Stimulated activated CD8-positive, alpha-beta memory T cell treated with anti-CD3 and anti-CD28 coated beads, Interleukin-7, amount 100 ng/mL, for 48 hours (primary cell): Measurements from ENCODE around the gene SPDL1.
A peak's percentile ranks its signal among the peaks of the same experiment; 100 is the strongest.

Source experiments
- DNase-seq, 2 donors: peaks; one replicate each; pipeline ENCODE4 v3.0.0-alpha.2; 2020; ENCODE audit warnings: low read depth in 1 of 2; ENCODE audit errors: extremely low read depth in 1 of 2

The SPDL1 gene

DNA sequence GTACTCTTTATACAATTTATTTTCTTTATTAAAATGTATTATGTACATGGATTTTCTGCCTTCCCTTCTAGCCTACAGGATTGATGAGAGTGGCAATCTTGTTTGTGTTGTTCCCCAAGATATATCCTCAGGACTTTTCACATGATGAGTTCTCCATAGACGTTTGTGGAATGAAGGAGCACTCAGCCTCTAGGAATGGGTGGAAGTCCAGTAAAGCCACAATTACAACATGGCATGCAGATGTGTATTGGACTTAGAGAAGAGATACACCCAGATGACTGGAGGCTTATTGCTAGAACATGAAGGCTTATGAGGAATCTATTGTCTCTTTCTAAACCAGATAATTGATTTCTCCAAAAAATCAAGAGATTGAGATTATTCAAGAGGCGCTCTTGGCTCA lies 45.3 kb downstream of the SPDL1 start:
- DNase-seq = no peak

DNA sequence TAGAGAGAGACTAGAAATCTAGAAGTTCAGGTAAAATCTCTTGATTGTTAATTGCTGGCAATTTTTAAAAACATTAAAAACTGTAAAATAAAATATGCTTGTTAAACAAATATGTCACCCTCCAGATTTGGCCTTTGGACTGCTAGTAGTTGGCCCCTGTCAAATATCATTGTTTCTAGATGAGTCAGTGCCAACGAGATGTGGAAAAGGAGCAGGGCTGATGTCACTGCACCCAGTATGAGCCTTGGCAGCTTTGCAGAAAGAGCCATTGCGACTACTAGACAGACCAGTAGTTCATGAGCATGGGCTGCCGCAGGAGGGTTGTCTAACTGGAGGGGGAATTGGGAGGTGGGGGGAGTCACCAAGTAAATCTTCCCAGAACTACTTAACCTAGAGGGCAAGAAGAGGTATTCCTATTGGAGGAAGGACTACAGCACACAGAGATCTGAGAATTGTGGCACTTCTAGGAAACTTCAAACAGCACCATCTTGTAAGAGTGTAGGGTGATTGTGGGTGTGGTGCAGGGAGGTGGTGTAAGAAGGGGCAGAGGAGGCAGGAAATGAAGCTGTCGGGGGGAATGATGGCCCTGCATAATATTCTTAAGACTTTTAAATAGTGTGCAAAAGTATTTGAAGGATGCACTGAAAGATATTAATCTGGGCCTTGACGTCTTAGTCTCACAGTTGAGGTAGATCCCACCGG lies 46.4 kb downstream of the SPDL1 start:
- no peak for DNase-seq

DNA sequence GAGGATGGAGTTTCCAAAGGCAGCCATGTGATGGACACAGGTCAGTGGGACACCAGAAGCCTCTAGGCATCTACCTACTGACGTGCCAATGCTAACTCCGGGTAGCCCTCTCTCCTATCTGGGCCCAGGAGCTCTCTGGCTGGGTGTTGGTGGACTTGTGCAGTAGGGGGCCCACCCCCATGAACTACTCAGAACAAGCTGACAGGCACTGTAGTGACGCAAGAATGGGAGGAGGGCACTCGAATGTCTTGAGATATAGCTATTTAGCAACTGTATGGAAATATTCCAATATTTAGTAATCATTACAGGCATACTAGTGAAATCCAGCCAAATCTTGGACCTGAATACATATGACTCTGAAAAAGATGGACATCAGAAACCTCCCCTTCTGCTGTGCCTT lies 47.8 kb downstream of the SPDL1 start:
- no peak for DNase-seq

DNA sequence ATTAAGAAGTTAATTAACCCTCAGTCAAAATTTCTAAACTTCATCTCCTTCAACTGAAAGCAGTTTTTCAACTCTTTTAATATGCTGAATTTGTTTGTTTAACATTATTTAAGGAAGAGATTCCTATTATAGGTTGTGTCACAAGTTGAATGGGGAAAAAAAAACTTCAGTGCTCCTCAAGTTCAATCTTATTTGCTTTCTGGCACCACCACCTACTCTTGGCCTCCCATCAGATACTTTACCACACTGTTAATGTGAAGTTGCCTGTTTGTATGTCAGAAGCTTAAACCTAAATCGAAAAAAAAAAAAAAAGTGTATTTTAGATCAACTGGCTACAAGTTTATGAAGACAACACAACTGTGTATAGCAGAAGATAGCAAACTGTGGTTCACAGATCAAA lies 49.4 kb downstream of the SPDL1 start:
- no peak for DNase-seq

DNA sequence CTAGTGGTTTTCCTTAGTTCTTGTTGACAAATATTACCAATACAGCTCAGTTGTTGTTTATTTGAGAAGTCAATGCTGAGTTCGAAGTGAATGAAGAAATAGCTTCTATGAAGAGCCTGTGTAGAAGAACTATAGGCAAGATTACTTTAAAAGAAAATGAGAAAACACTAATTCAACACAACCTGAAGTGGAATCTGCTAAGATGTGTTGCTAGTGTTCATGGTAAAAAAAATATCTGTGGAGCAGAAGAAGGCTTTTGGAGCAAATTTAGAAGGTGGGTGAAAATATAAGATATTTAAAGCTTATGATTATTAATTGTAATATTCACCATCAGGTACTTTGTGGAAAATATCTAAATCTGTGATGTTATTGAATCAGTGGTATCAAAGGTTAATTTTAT lies 51.0 kb downstream of the SPDL1 start:
- DNase-seq = no peak

DNA sequence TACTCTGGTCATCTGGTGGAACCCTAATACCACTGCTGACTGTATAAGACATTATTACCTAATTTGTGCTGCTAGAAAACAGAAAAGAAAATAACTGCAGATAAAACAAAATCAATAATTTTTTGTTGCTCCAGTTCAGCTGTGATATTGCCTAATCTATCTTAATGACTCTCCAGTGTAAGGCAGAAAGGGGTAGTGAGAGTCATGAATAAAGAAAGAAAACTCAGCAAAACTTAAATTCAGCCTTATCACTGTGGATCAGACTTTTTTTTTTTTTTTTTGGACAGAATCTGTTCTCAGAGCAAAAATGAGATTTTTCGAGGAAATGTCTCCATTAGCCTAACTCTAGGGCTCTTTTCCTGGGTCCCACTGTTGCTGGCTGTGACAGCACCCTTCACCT lies 52.4 kb downstream of the SPDL1 start:
- DNase-seq = no peak

DNA sequence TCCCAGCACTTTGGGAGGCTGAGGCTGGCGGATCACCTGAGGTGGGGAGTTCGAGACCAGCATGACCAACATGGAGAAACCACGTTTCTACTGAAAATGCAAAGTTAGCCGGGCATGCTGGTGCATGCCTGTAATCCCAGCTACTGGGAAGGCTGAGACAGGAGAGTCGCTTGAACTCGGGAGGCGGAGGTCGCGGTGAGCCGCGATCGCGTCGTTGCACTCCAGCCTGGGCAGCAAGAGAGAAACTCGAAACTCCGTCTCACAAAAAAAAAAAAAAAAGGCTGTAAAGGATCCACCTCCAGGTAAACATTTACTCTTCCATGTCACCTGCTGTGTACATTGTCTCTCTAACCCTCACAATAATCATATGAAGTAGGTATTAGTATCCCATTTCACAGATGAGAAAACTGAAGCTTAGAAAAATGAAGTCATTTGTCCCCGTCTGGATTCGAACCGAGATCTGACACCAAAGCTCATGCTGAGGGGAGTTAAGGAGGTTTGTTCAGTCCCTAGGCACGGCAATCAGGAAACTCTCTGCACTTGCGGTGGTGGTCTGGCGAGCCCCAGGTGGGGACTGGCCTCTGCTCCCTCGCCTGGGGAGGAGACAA lies 53.0 kb downstream of the SPDL1 start:
- DNase-seq = no peak

DNA sequence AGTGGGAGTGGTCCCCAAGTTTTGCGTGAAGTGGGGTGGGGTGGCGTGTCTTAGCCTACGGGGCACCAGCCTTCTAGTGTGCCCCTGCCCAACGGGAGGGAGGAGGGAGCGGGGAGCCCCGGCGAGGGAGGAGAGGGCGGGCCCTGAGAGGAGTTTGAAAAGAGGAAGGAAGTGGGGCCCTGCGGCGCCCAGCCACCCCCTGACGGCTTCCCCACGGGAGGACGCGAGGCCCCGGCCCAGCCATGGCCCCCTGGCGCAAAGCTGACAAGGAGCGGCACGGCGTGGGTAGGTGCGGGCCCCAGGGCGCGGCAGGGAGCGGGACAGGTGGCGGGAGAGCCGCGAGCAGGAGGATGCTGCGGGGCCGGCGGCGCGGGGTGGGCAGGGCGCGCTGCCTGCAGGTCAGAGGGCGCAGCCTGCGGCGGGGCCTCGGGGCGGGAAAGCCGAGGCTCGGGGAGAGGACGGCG lies 53.5 kb downstream of the SPDL1 start, which contains the start of gene DOCK2:
Gene DOCK2, plus strand, starts transcription at position 191 of the 464 bp plus-strand sequence. Its CDS starts 52 bp downstream, at position 243.
- DNase-seq = peak; percentile 52 to 67

DNA sequence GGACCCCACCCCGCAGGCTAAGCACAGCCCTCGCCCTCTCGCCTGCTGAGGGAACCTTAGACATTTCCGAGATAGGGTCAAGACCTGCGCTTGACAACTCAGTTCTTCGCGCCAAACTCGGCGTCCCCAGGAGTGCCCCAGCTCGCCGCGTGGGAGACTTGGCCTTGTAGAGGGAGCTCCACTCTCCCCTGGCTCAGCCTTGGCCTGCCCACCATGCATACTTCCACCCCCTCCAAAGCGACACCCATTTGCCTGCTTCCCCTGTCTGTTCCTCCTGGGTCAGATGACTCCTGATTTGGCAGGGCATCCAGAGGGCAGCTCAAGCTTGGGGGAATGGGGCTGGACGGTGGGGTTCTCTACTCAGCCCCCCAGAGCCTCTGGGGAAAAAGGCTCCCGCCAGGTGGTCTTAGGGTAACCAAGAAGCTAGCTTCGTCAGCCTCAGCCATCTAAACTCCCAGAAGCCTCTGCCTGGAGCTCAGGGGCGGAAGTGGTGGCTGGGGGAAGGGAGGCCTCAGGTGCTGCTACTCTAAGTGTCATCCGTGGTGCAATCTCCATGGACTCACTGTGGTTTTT lies 54.1 kb downstream of the SPDL1 start:
- peak; percentile 54 to 69 for DNase-seq

DNA sequence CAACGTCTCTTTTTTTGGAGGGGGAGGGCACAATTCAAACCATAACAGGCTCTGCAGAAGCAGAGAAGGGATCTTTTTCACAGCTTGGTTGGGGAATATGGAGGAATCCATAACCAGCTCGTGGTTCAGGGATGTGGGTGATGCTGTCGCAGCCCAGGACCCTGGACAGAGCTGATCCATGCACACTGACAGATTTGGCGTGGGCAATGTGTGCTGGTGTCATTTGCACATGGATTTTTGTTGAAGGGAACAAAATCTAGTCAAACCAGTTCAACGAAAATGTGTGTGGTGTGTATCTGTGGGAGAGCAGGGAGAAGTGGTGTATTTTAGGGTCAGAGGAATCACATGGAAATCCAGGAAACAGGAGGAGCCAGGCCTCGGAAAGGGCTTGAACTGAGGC lies 57.7 kb downstream of the SPDL1 start:
- no peak for DNase-seq

DNA sequence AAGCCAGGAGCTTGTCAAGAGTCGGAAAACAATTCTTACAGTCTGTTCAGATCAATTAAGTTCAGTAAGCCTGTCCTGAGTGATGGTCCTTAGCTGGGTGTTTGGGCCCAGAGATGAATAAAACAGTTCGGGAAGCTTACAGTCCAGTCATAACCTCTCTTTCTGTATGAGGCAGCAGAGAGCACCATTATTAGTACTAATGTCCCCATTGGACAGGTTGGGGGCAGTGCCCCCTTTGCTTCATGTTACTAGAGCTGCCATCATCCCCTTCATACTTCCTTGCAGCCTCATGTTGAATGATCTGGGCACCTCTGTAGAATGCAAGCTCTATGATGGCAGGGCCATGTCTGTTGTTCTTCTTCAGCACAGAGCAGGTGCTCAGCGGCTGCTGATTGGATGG lies 63.3 kb downstream of the SPDL1 start:
- DNase-seq = no peak

DNA sequence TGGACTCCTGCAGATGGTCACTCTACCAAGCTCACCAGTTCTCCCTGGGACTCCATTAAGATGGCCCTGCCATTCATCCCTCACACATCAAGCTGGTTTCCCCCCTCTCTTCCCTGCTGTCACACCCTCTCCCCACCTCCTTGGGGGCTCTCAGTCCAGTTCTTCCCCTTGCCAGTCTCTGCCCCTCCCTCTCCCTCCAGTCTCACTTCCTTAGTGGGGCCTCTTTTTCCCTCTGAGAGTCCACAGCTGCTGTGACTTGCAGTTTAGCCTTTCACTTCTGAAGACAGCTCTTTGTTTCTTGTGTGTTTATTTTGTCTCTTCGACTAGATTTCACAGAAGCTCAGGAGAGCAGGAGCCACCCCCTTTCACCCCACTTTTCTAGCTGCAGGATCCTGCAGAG lies 64.0 kb downstream of the SPDL1 start:
- DNase-seq = no peak

DNA sequence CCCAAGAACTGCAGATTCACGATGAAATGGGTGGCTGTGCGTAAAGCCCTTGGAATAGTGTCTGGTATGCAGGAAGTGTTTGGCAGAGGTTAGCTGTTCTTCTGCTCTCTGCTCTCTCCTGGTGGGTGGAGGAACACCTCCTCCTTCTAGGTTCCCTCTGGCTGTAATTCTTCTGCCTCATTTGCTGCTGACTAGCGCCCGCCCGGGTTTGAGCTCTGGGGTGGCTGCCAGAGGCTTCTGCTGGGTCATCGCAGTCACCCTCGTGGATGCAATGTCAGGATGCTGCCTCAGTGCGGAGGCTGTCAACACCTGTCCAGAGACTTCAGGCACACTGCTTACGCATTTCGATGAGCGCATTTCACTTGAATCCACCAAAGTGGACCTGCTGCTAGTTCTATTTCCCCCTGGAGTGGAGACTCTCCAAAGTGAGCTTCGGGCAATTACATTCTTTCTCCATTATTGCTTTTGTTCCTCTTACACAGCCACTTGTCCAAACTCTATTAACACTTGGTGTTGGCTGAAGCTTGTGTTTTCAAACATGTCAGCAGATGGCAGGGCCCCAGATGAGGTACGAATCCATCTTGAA lies 65.2 kb downstream of the SPDL1 start:
- no peak for DNase-seq

DNA sequence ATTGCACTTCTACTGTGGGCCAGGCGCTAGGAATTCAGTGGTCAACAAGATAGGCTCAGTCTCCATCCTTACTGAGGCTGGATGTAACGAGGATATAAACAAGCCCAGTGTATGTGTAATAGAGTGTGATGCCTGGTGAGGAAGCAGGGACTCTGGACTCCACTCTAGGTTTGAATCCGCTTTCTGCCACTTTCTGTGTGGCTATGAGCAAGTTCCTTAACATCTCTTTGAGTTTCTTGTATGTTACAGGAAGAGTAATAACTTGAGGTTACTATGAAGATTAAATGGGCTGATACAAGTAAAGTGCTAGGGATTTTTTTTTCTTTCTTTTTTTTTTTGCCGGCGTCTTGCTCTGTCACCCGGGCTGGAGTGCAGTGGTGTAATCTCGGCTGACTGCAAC lies 65.9 kb downstream of the SPDL1 start:
- DNase-seq = peak in 1 of 2 donors; percentile 32

DNA sequence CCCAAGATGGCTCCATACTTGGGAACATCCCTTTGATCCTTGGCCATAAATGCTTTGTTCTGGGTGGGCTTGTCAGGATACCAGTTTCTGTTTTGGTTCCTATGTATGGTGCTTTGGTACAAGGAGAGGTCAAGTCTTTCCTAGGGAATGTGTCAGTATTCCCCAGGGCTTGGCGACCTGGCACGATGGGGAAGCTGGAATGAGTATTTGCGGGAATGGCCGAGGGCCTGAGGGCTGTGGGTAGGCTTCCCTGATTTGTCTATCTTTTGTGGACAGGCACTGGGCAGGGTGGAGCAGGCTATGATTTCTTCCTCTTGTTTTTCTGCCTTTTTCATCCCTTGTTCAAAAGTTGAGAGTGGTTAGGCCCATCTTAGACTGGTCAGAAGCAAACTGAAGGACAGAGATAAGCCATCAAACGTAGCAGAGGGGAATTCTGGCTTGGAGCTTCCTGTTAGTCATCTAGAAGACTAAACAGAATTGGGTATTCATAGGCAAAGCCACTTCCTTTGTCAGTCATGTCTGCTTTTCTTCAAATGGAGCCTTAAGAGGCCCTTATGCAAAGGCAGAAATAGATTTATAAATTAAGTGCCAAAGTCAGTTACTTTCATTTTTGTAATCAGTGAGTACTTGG lies 67.2 kb downstream of the SPDL1 start:
- no peak for DNase-seq

DNA sequence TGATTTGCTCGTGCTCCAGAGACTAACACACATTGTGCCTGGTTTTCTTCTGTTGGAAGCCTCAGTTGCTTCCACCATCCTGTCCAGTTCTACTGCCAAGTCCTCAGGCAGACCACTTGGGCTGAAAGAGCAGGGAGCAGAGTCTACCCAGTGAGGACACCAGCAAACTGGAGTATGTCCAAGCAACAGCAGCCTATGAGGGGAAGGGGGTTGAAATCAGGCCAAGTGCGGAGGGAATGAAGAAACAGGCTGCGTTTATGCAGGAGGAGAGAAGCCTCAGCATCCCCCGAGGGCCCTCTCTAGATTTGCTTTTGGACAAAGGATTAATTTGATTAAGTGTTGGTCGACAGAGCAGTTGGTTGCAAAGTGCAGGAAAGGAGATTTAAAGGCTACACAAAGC lies 68.0 kb downstream of the SPDL1 start:
- DNase-seq = no peak

DNA sequence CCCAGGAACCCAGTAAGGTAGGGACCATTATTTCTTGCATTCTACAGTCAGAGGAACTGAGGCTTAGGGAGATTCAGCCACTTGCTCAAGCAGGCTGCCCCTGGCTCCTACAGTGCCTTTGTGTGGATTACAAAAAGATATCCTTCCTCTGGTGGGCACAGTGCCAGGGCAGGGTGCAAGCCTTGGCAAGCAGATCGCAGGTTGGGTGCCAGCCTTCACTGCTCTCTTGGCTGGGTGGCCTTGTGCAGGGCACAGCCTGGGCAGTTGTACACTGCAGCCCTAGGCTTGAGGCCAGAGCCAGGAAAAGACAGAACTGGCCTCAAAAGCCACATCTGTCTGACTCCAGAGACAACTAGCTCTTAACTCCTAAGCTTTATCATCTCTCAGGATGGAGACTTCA lies 68.5 kb downstream of the SPDL1 start:
- no peak for DNase-seq

DNA sequence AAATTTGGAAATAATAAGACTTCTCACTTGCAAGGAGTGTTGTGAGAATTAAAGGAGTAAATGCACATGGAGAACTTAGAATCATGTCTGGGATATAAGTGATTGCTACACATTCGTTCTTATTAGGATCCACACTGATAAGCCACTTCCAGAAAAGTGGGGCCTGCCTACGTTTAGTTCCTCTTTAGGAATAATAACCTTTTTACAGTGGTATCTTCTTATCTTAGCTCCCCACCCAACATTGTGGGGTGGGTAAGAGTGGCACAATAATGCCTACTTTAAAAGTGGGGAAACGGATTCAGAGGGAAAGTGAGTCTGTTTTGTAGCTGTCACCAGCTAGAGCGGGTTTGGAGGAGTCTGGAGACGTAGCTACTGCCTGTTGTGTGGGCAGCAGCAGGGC lies 69.5 kb downstream of the SPDL1 start:
- DNase-seq = no peak
